Upper lobe of right lung (tissue), 1 donor: Measurements from ENCODE around the gene ZNF646. TPM values are rescaled to one million over a fixed set of nuclear protein-coding genes. Genes with fewer than 3 reads are reported as not detected.
A peak's percentile ranks its signal among the peaks of the same experiment; 100 is the strongest.

Experiments
- ATAC-seq: fragments of 200-7000 bp; cut with Tn5 transposase; one replicate; pipeline ENCODE4 v1.9.1; 2020; ENCODE audit warnings: mild to moderate bottlenecking, moderate library complexity
- DNase-seq: peaks from one replicate; pipeline ENCODE4 v3.0.0-alpha.2; 2020
- H3K27ac ChIP-seq: fragments of 200-600 bp; one replicate; pipeline ENCODE4 v1.8.0; 2022
- H3K27me3 ChIP-seq: fragments of 200-600 bp; one replicate; pipeline ENCODE4 v1.8.0; 2022; ENCODE audit warnings: mild to moderate bottlenecking
- H3K36me3 ChIP-seq: fragments of 200-600 bp; one replicate; pipeline ENCODE4 v1.8.0; 2022
- H3K4me1 ChIP-seq: fragments of 200-600 bp; one replicate; pipeline ENCODE4 v1.8.0; 2022
- H3K4me3 ChIP-seq: fragments of 200-600 bp; one replicate; pipeline ENCODE4 v1.8.0; 2022; ENCODE audit warnings: mild to moderate bottlenecking
- H3K9me3 ChIP-seq: fragments of 200-600 bp; one replicate; pipeline ENCODE4 v1.8.0; 2022
- intact Hi-C: fragments of 100-400 bp; cut with DNase I; formaldehyde crosslinking; loops from one replicate; pipeline ENCODE4 v1.11.0; 2022
- total RNA-seq: library from RNA; stranded (reverse); fragmentation: NEBNext Ultra II Directional; extraction: Animal tissue kit (Norgen Biotek cat#: 25700); gene quantifications from one replicate; pipeline ENCODE4 v1.2.1, GENCODE V29; 2021
- TF ChIP-seq, protein P1 (sequence below): fragments of 200-600 bp; IDR thresholded peaks from one replicate; pipeline ENCODE4 v1.8.0; 2022; ENCODE audit warnings: antibody characterized with exemption
- donor health status: DM: no; HTN: yes; CAD: no; lungs with severe emphysema.

The ZNF646 gene
- total RNA-seq, 1 donor from 2014 or later: 20.6 TPM

DNA sequence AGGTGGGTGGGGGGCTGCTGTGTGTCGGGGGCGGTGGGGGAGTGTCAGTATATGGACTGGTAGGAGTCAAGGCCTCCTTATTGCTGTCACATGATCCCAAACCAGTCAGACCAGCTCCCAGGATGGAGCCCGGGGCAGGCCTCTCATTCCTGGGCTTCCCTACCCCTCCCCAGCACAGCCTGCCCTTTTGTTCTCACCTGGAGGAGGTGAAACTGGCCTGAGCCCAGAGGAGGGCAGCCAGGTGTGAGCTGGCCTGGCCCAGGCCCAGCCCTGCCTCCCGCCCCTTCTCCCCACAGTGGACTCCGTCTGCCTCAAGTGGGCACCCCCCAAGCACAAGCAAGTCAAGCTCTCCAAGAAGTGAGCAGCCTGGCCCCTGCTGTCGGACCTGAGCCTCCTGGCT, 56.7 kb downstream of the ZNF646 start:
- Histone ChIP-seq H3K9me3 (no peaks in the 10 kb centered on the region), H3K4me3 (no peak overlapping the region), H3K27ac (peak overlapping the region; percentile 96), H3K4me1 (peaks cover 48% of the 10 kb centered on the region), H3K36me3 (peaks cover 40% of the 10 kb centered on the region), H3K27me3 (no peaks in the 10 kb centered on the region)
- DNase-seq (peak; percentile 94), ATAC-seq (peak; percentile 69)
- TF ChIP-seq, protein P1, sequence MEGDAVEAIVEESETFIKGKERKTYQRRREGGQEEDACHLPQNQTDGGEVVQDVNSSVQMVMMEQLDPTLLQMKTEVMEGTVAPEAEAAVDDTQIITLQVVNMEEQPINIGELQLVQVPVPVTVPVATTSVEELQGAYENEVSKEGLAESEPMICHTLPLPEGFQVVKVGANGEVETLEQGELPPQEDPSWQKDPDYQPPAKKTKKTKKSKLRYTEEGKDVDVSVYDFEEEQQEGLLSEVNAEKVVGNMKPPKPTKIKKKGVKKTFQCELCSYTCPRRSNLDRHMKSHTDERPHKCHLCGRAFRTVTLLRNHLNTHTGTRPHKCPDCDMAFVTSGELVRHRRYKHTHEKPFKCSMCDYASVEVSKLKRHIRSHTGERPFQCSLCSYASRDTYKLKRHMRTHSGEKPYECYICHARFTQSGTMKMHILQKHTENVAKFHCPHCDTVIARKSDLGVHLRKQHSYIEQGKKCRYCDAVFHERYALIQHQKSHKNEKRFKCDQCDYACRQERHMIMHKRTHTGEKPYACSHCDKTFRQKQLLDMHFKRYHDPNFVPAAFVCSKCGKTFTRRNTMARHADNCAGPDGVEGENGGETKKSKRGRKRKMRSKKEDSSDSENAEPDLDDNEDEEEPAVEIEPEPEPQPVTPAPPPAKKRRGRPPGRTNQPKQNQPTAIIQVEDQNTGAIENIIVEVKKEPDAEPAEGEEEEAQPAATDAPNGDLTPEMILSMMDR: no peak
- intact Hi-C loops: no loop called here

DNA sequence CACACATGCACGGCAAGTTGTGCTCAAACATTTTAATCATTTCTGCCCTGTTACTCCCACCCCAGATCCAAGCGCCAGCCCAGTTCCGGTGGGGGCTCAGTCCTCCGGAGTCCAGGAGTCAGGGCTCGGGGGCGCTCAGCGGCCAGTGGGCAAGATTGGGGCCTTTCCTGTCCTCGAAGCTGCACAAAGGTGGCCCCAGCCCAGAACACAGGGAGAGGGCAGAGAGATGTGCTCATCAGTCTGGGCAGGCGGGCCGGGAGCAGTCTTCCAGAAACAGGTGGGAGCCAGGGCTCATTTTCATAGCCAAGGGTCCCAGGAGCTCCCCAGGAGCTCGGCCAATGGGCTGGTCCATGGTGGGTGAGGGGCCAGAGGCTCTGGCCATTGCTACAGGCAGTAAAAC, 57.2 kb downstream of the ZNF646 start:
- no peaks in the 10 kb centered on the region for H3K9me3 ChIP-seq
- H3K27me3 ChIP-seq: no peaks in the 10 kb centered on the region
- TF ChIP-seq, protein P1: no peak
- H3K4me3 ChIP-seq: no peak overlapping the region
- H3K36me3 ChIP-seq: peaks cover 40% of the 10 kb centered on the region
- H3K27ac ChIP-seq: peak overlapping the region; percentile 96
- DNase-seq: peak; percentile 68
- ATAC-seq: no peak
- intact Hi-C loops: no loop called here
- H3K4me1 ChIP-seq: peaks cover 48% of the 10 kb centered on the region

DNA sequence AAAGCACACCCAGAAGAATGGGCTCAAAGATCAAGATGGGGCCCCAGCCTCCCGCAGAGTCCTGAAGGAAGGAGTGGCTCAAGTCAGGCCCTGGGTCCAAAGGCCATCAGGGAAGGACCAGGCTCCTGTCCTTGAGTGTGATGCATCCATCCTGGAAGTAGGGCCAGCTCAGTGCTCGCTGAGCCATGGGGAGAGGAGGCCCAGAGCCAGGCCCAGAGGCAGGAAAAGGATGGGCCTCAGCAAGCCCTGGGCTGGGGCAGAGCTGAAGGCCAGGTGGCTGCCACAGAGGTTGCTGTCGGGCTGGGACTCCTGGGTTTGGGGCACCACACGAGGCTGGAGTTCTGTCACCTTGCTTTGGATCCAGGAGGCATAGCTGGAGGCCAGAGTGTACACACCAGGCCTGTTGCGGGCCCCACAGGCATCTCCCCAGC, 57.6 kb downstream of the ZNF646 start:
- intact Hi-C loops: no loop called here
- TF ChIP-seq, protein P1: no peak
- Histone ChIP-seq H3K27me3 (no peaks in the 10 kb centered on the region), H3K9me3 (no peaks in the 10 kb centered on the region), H3K27ac (no peak overlapping the region), H3K4me3 (no peak overlapping the region), H3K4me1 (peaks cover 48% of the 10 kb centered on the region), H3K36me3 (peaks cover 40% of the 10 kb centered on the region)
- DNase-seq: no peak
- no peak for ATAC-seq

DNA sequence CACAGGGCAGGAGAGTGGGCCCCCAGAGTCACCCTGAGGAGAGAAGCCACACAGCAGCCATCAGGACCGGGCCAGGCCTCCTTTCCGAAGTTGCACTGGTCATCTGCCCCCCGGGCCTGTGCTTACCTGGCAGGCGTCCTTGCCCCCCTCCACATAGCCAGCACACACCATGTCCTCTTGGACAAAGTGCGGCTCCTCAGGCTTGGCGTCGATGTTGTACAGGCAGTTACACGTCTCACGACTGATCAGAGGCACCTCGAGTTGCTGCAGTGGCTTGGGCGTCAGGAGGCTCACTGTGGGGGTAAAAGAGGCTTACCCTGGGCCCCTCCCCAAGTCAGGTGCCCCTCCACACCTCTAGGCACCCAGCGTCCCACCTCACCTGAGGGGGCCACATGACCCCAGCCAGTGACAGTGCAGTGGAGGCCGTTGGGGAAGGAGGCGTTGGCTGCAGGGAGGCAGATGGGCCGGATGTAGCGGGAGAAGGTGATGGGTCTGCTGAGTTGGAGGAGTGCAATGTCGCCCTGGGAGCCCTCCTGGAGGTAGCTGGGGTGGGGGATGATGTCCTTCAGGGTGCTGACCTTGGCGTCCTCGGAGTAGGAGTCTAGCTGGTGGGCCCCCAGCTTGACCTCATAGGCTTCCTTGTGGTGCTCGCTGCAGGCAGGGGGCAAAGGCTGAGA, 58.2 kb downstream of the ZNF646 start:
- no peak overlapping the region for H3K4me3 ChIP-seq
- intact Hi-C loops: no loop called here
- peaks cover 34% of the 10 kb centered on the region for H3K36me3 ChIP-seq
- H3K9me3 ChIP-seq: no peaks in the 10 kb centered on the region
- TF ChIP-seq, protein P1: no peak
- H3K27me3 ChIP-seq: no peaks in the 10 kb centered on the region
- H3K27ac ChIP-seq: no peak overlapping the region
- no peak for ATAC-seq
- DNase-seq: no peak
- peaks cover 42% of the 10 kb centered on the region for H3K4me1 ChIP-seq

DNA sequence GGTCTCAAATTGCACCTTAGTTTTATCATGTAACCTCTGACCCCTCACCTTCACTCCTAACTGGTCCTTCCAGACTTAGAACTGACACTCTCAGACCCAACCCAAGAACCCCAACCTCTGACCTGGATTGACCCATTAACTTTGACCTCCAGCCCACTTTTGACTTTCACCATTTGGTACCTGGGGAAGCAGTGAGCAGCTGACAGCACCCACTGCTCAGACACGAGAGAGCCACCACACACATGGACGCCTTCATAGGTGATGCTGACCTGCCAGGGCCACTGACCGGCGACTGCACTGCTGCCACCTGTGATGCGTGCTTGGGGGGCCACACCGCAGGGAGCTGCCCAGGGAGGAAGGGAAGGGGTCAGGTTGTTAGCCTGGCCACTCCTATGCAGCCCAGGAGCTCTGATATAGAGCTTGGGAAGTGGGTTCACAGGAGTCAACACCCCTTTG, 58.9 kb downstream of the ZNF646 start:
- intact Hi-C loops: no loop called here
- Histone ChIP-seq H3K4me1 (peaks cover 36% of the 10 kb centered on the region), H3K27me3 (no peaks in the 10 kb centered on the region), H3K27ac (peak overlapping the region; percentile 17), H3K36me3 (peaks cover 28% of the 10 kb centered on the region), H3K4me3 (peak overlapping the region; percentile 58), H3K9me3 (no peaks in the 10 kb centered on the region)
- DNase-seq: no peak
- no peak for ATAC-seq
- TF ChIP-seq, protein P1: no peak

Other genes with a start within 250 kb of the ZNF646 start
- gene BCL7C, start 180.3 kb upstream of the ZNF646 start, total RNA-seq: 25.3 TPM
- gene CTF1, start 177.8 kb upstream of the ZNF646 start, total RNA-seq: 9.3 TPM
- 13.4 TPM for gene FBXL19, start 150.8 kb upstream of the ZNF646 start, total RNA-seq
- 19.5 TPM for gene ORAI3, start 125.4 kb upstream of the ZNF646 start, total RNA-seq
- 18.6 TPM for gene SETD1A, start 116.7 kb upstream of the ZNF646 start, total RNA-seq
- 30.4 TPM for gene HSD3B7, start 89.2 kb upstream of the ZNF646 start, total RNA-seq
- 0.58 TPM for gene STX1B, start 63.8 kb upstream of the ZNF646 start, total RNA-seq
- 91.7 TPM for gene STX4, start 40.9 kb upstream of the ZNF646 start, total RNA-seq
- 8.3 TPM for gene ZNF668, start 182 bp upstream of the ZNF646 start, total RNA-seq
- gene PRSS53, start 14.5 kb downstream of the ZNF646 start, total RNA-seq: 1.8 TPM
- gene VKORC1, start 20.4 kb downstream of the ZNF646 start, total RNA-seq: 72.7 TPM
- 33.3 TPM for gene BCKDK, start 34.0 kb downstream of the ZNF646 start, total RNA-seq
- gene KAT8, start 43.2 kb downstream of the ZNF646 start, total RNA-seq: 80.4 TPM
- 103 TPM for gene PRSS8, start 61.3 kb downstream of the ZNF646 start, total RNA-seq
- 3.5 TPM for gene PRSS36, start 75.6 kb downstream of the ZNF646 start, total RNA-seq
- 175 TPM for gene FUS, start 105.7 kb downstream of the ZNF646 start, total RNA-seq
- gene PYCARD, start 128.3 kb downstream of the ZNF646 start, total RNA-seq: 49.5 TPM
- gene TRIM72, start 139.7 kb downstream of the ZNF646 start, total RNA-seq: 0.17 TPM
- not detected for gene PYDC1, start 142.7 kb downstream of the ZNF646 start, total RNA-seq
- gene ITGAM, start 185.6 kb downstream of the ZNF646 start, total RNA-seq: 44.8 TPM